Cerebellar nuclear complex (tissue), 1 donor: Measurements from ENCODE around the gene ACOT6.
"Not testable (repeated sequence)": the region's sequence is repeated elsewhere in the genome, so short reads cannot be mapped to it uniquely, and the experiment has no call there.

Experiments used
- DNase-seq, 2 experiments: peaks; one replicate each; lab custom pipeline; 2025; lab: John Stamatoyannopoulos, UW

Gene ACOT6

GRCh38 chr14:73599499-73599898 lies 12.8 kb upstream of the ACOT6 start:
- no peak for DNase-seq

GRCh38 chr14:73602994-73603393 lies 9.3 kb upstream of the ACOT6 start:
- no peak for DNase-seq

GRCh38 chr14:73606271-73606670 lies 6.0 kb upstream of the ACOT6 start:
- no peak for DNase-seq

GRCh38 chr14:73607241-73607640 lies 5.1 kb upstream of the ACOT6 start:
- DNase-seq = no peak

- DNase-seq = no peak
These were observed 1.6 kb upstream of the ACOT6 start for GRCh38 chr14:73610687-73611086.

GRCh38 chr14:73613046-73613383 lies 698 bp downstream of the ACOT6 start:
- no peak for DNase-seq

GRCh38 chr14:73613419-73613963 lies 1.2 kb downstream of the ACOT6 start:
- DNase-seq = no peak

GRCh38 chr14:73616831-73617230 lies 4.5 kb downstream of the ACOT6 start:
- DNase-seq = no peak

GRCh38 chr14:73619524-73619923 lies 7.2 kb downstream of the ACOT6 start:
- no peak for DNase-seq

- no peak for DNase-seq
These were observed 8.0 kb downstream of the ACOT6 start for GRCh38 chr14:73620268-73620667.

GRCh38 chr14:73623504-73624054 lies 11.3 kb downstream of the ACOT6 start:
- DNase-seq = no peak

- DNase-seq = no peak
These were observed 13.4 kb downstream of the ACOT6 start for GRCh38 chr14:73625706-73626105.

GRCh38 chr14:73627151-73627558 lies 14.8 kb downstream of the ACOT6 start:
- no peak for DNase-seq

GRCh38 chr14:73630009-73630780 lies 17.9 kb downstream of the ACOT6 start:
- no peak for DNase-seq

GRCh38 chr14:73633116-73634010 lies 21.0 kb downstream of the ACOT6 start:
- DNase-seq = peak in 1 of 2 experiments; percentile 38

- DNase-seq = peak in 1 of 2 experiments; percentile 16
These were observed 21.9 kb downstream of the ACOT6 start for GRCh38 chr14:73634011-73634833.

GRCh38 chr14:73636355-73636754 lies 24.0 kb downstream of the ACOT6 start:
- DNase-seq = not testable (repeated sequence)

GRCh38 chr14:73637830-73638229 lies 25.5 kb downstream of the ACOT6 start:
- DNase-seq = no peak

GRCh38 chr14:73640796-73641365 lies 28.6 kb downstream of the ACOT6 start:
- no peak for DNase-seq

- peak; percentile 43 to 46 for DNase-seq
These were observed 32.4 kb downstream of the ACOT6 start, which contains the start of gene DNAL1 for GRCh38 chr14:73644531-73645247. TSS of gene DNAL1 (plus strand) at chr14:73644986. CDS start at chr14:73645040, 54 bp downstream.

- no peak for DNase-seq
These were observed 32.9 kb downstream of the ACOT6 start for GRCh38 chr14:73645248-73645610.
